Mesenchymal stem cell (in vitro differentiated cells and primary cell): ENCODE data around the gene SOD1.

ENCODE experiments used
- DNase-seq: peaks from one replicate; pipeline ENCODE4 v3.0.0-alpha.2; 2013
- H2AFZ ChIP-seq: one replicate; pipeline ENCODE4 v1.6.1; 2013; ENCODE audit warnings: low read depth, mild to moderate bottlenecking, control low read depth, inconsistent platforms, low read length, moderate library complexity
- H2AK5ac ChIP-seq: 2 replicates; pipeline ENCODE4 v1.6.1; 2013; ENCODE audit warnings: low read length, moderate library complexity, mild to moderate bottlenecking, inconsistent platforms; ENCODE audit not compliant: severe bottlenecking
- H2BK120ac ChIP-seq: one replicate; pipeline ENCODE4 v1.6.1; 2013; ENCODE audit warnings: low read depth, mild to moderate bottlenecking, inconsistent platforms, low read length, moderate library complexity
- H2BK12ac ChIP-seq, 2 experiments: one replicate each; pipeline ENCODE4 v1.6.1; 2013; ENCODE audit warnings: inconsistent platforms in 2 of 2, low read length in 2 of 2, mild to moderate bottlenecking in 2 of 2, moderate library complexity in 2 of 2, control low read depth in 1 of 2
- H2BK15ac ChIP-seq: one replicate; pipeline ENCODE4 v1.6.1; 2013; ENCODE audit warnings: mild to moderate bottlenecking, low read depth, inconsistent platforms; ENCODE audit not compliant: poor library complexity, severe bottlenecking
- H2BK5ac ChIP-seq: 2 replicates; pipeline ENCODE4 v1.6.1; 2013; ENCODE audit warnings: low read depth, mild to moderate bottlenecking, low read length, control low read depth, inconsistent platforms; ENCODE audit not compliant: poor library complexity, severe bottlenecking
- H3K14ac ChIP-seq, 2 experiments: one replicate each; pipeline ENCODE4 v1.6.1; 2013; ENCODE audit warnings: inconsistent platforms in 2 of 2, low read length in 2 of 2, control low read depth in 1 of 2, mild to moderate bottlenecking in 1 of 2, moderate library complexity in 1 of 2
- H3K18ac ChIP-seq, 2 experiments: one replicate each; pipeline ENCODE4 v1.6.1; 2013; ENCODE audit warnings: inconsistent platforms in 2 of 2, low read length in 2 of 2, control low read depth in 1 of 2, low read depth in 1 of 2, mild to moderate bottlenecking in 1 of 2
- H3K23ac ChIP-seq, 2 experiments: one replicate each; pipeline ENCODE4 v1.6.1; 2013; ENCODE audit warnings: inconsistent platforms in 2 of 2, low read length in 2 of 2, mild to moderate bottlenecking in 2 of 2, moderate library complexity in 2 of 2, control low read depth in 1 of 2
- H3K27ac ChIP-seq: 2 replicates; pipeline ENCODE4 v1.5.1; 2013; ENCODE audit warnings: mild to moderate bottlenecking, moderate library complexity, low read length, control low read depth, inconsistent platforms; ENCODE audit not compliant: poor library complexity, severe bottlenecking
- H3K27me3 ChIP-seq, 2 experiments: 2 replicates each; pipeline versions ENCODE4 v1.6.1 to v1.7.0; 2013; ENCODE audit warnings: low read length in 2 of 2, mild to moderate bottlenecking in 2 of 2, moderate library complexity in 2 of 2, control low read depth in 1 of 2, inconsistent platforms in 1 of 2; ENCODE audit not compliant: control insufficient read depth in 1 of 2, insufficient read depth in 1 of 2
- H3K36me3 ChIP-seq, 2 experiments: 2 replicates each; pipeline versions ENCODE4 v1.6.1 to v1.7.0; 2013; ENCODE audit warnings: low read length in 2 of 2, control low read depth in 1 of 2, inconsistent platforms in 1 of 2, low read depth in 1 of 2, mild to moderate bottlenecking in 1 of 2; ENCODE audit not compliant: insufficient read depth in 2 of 2, control insufficient read depth in 1 of 2
- H3K4ac ChIP-seq, 2 experiments: one replicate each; pipeline ENCODE4 v1.6.1; 2013; ENCODE audit warnings: inconsistent platforms in 2 of 2, low read length in 2 of 2, mild to moderate bottlenecking in 2 of 2, moderate library complexity in 2 of 2, control low read depth in 1 of 2, low read depth in 1 of 2
- H3K4me1 ChIP-seq: 2 replicates; pipeline ENCODE4 v1.6.1; 2013; ENCODE audit warnings: low read depth, low read length, control low read depth; ENCODE audit not compliant: control insufficient read depth, insufficient read depth
- H3K4me2 ChIP-seq: 2 replicates; pipeline ENCODE4 v1.6.1; 2013; ENCODE audit warnings: low read length, mild to moderate bottlenecking, inconsistent platforms; ENCODE audit not compliant: poor library complexity, severe bottlenecking
- H3K4me3 ChIP-seq, 2 experiments: 2 replicates each; pipeline versions ENCODE4 v1.5.1 to v1.7.0; 2013; ENCODE audit warnings: low read length in 2 of 2, mild to moderate bottlenecking in 2 of 2, control low read depth in 1 of 2, low read depth in 1 of 2; ENCODE audit not compliant: insufficient read depth in 1 of 2
- H3K79me1 ChIP-seq: replicated peaks from 2 replicates; pipeline ENCODE4 v1.6.1; 2013; ENCODE audit warnings: mild to moderate bottlenecking, control low read depth, low read length, inconsistent platforms; ENCODE audit not compliant: poor library complexity, severe bottlenecking
- H3K9ac ChIP-seq: 2 replicates; pipeline ENCODE4 v1.7.0; 2013; ENCODE audit warnings: mild to moderate bottlenecking, low read length, moderate library complexity
- H3K9me3 ChIP-seq: 2 replicates; pipeline ENCODE4 v1.7.0; 2013; ENCODE audit warnings: mild to moderate bottlenecking, low read length; ENCODE audit not compliant: control insufficient read depth
- H4K8ac ChIP-seq: one replicate; pipeline ENCODE4 v1.6.1; 2013; ENCODE audit warnings: inconsistent platforms, mild to moderate bottlenecking, low read length, moderate library complexity
- H4K91ac ChIP-seq: one replicate; pipeline ENCODE4 v1.6.1; 2013; ENCODE audit warnings: mild to moderate bottlenecking, low read length, inconsistent platforms
- WGBS: methylation state at CpG from one replicate; pipeline ENCODE4 v1.1.7; 2013; ENCODE audit warnings: mixed read lengths; 5-methylcytosine and 5-hydroxymethylcytosine counted together

SOD1 gene

GRCh38 chr21:31660259-31660565 is 719 bp downstream of the SOD1 start:
- Histone ChIP-seq H3K36me3 (peaks cover 8 to 24% of the 10 kb centered on the region in 2 experiments), H3K18ac (peak overlapping the region in 1 of 2 experiments; percentile 73), H2BK12ac (no peak overlapping the region), H4K91ac (no peak overlapping the region), H3K27me3 (no peaks in the 10 kb centered on the region), H3K79me1 (peaks cover 2% of the 10 kb centered on the region), H3K9ac (peak overlapping the region; percentile 96), H3K4me2 (peak overlapping the region; percentile 82), H2AFZ (peak overlapping the region; percentile 1), H2AK5ac (no peak overlapping the region), H2BK15ac (no peak overlapping the region), H4K8ac (no peak overlapping the region), H2BK120ac (no peak overlapping the region), H3K4me3 (peak overlapping the region; percentile 70 to 82), H3K14ac (peak overlapping the region in 1 of 2 experiments; percentile 74), H3K4me1 (peaks cover 5% of the 10 kb centered on the region), H3K23ac (peak overlapping the region in 1 of 2 experiments; percentile 86), H3K27ac (peak overlapping the region; percentile 57), H3K9me3 (no peaks in the 10 kb centered on the region), H2BK5ac (no peak overlapping the region), H3K4ac (peak overlapping the region in 1 of 2 experiments; percentile 84)
- DNase-seq, result no peak
- WGBS, result under 1% methylated on average over 11 of the region's 12 CpGs

- Histone ChIP-seq H3K36me3 (peaks cover 11 to 24% of the 10 kb centered on the region in 2 experiments), H3K79me1 (peaks cover 2% of the 10 kb centered on the region), H2AK5ac (no peak overlapping the region), H3K4ac (peak overlapping the region in 1 of 2 experiments; percentile 84), H3K23ac (no peak overlapping the region), H2BK15ac (no peak overlapping the region), H3K4me2 (peak overlapping the region; percentile 82), H4K91ac (no peak overlapping the region), H3K27me3 (no peaks in the 10 kb centered on the region), H2BK12ac (no peak overlapping the region), H4K8ac (no peak overlapping the region), H3K4me1 (peaks cover 8% of the 10 kb centered on the region), H3K14ac (no peak overlapping the region), H2AFZ (no peak overlapping the region), H3K27ac (peak overlapping the region; percentile 57), H3K18ac (no peak overlapping the region), H3K4me3 (peak overlapping the region; percentile 70 to 82), H3K9me3 (no peaks in the 10 kb centered on the region), H2BK120ac (no peak overlapping the region), H3K9ac (peak overlapping the region; percentile 96), H2BK5ac (no peak overlapping the region)
- 58% methylated on average over 6 of the region's 8 CpGs for WGBS
- DNase-seq, result no peak
Measured at GRCh38 chr21:31660591-31660990, 1.1 kb downstream of the SOD1 start.

- no peak overlapping the region for H3K18ac ChIP-seq
- H3K79me1 ChIP-seq, result peaks cover 5% of the 10 kb centered on the region
- H3K14ac ChIP-seq, result no peak overlapping the region
- peaks cover 14 to 52% of the 10 kb centered on the region in 2 experiments for H3K36me3 ChIP-seq
- DNase-seq, result no peak
- H3K9ac ChIP-seq, result no peak overlapping the region
- no peak overlapping the region for H4K91ac ChIP-seq
- H3K27me3 ChIP-seq, result no peaks in the 10 kb centered on the region
- no peak overlapping the region for H3K4me3 ChIP-seq
- H2AK5ac ChIP-seq, result no peak overlapping the region
- no peak overlapping the region for H3K27ac ChIP-seq
- H3K4me1 ChIP-seq, result peaks cover 12% of the 10 kb centered on the region
- 96% methylated on average over 6 of the region's 7 CpGs for WGBS
- H3K4me2 ChIP-seq, result no peak overlapping the region
- no peak overlapping the region for H2BK5ac ChIP-seq
- H4K8ac ChIP-seq, result no peak overlapping the region
- H2BK15ac ChIP-seq, result no peak overlapping the region
- H2BK120ac ChIP-seq, result no peak overlapping the region
- no peak overlapping the region for H2BK12ac ChIP-seq
- no peak overlapping the region for H3K4ac ChIP-seq
- no peak overlapping the region for H3K23ac ChIP-seq
- H3K9me3 ChIP-seq, result no peaks in the 10 kb centered on the region
- no peak overlapping the region for H2AFZ ChIP-seq
Measured at GRCh38 chr21:31663584-31664249, 4.2 kb downstream of the SOD1 start.

- Histone ChIP-seq H3K23ac (no peak overlapping the region), H3K4me3 (no peak overlapping the region), H3K9me3 (no peaks in the 10 kb centered on the region), H2BK120ac (no peak overlapping the region), H3K36me3 (peaks cover 14 to 68% of the 10 kb centered on the region in 2 experiments), H2AFZ (no peak overlapping the region), H2BK5ac (no peak overlapping the region), H3K79me1 (peaks cover 5% of the 10 kb centered on the region), H4K8ac (no peak overlapping the region), H3K27me3 (no peaks in the 10 kb centered on the region), H3K9ac (peak overlapping the region; percentile 30), H3K18ac (no peak overlapping the region), H3K4me2 (no peak overlapping the region), H3K27ac (no peak overlapping the region), H3K4me1 (peaks cover 12% of the 10 kb centered on the region), H3K4ac (no peak overlapping the region), H4K91ac (no peak overlapping the region), H2BK15ac (no peak overlapping the region), H3K14ac (peak overlapping the region in 1 of 2 experiments; percentile 23), H2AK5ac (no peak overlapping the region), H2BK12ac (no peak overlapping the region)
- DNase-seq, result no peak
- WGBS, result 76% methylated on average over 8 of the region's 8 CpGs
Measured at GRCh38 chr21:31665397-31665796, 5.9 kb downstream of the SOD1 start.
